HepG2 (cell line): ENCODE measurements around the gene VAX1.

Experiments
- CHD2 ChIP-seq: IDR thresholded peaks from 2 replicates; pipeline ENCODE4 v1.6.1; 2011; ENCODE audit warnings: low read depth, low read length, improper control_type of control experiment
- KAT2B ChIP-seq: fragments of 150-350 bp; IDR thresholded peaks from 2 replicates; pipeline ENCODE4 v1.6.1; 2014; ENCODE audit warnings: low read depth, low read length, borderline replicate concordance
- NFE2L1 ChIP-seq: sonication (generic); formaldehyde crosslinking; IDR thresholded peaks from 2 replicates; pipeline ENCODE4 v1.4.0; 2020; ENCODE audit warnings: missing genetic modification reagents, mild to moderate bottlenecking, borderline replicate concordance
- RAD21 ChIP-seq: fragments of 450-650 bp; formaldehyde crosslinking; IDR thresholded peaks from 2 replicates; pipeline ENCODE4 v1.5.0; 2020; ENCODE audit warnings: mild to moderate bottlenecking
- SUZ12 ChIP-seq: fragments of 150-350 bp; IDR thresholded peaks from 2 replicates; pipeline ENCODE4 v1.6.1; 2014; ENCODE audit warnings: low read depth, low read length
- TP53 ChIP-seq: sonication (generic); formaldehyde crosslinking; conservative IDR thresholded peaks from 2 replicates; pipeline ENCODE4 v1.4.0; 2020; ENCODE audit warnings: missing genetic modification reagents
- ZFP41 ChIP-seq: sonication (generic); formaldehyde crosslinking; IDR thresholded peaks from 2 replicates; pipeline ENCODE4 v1.4.0; 2020; ENCODE audit warnings: mild to moderate bottlenecking, missing genetic modification reagents, borderline replicate concordance
- TF ChIP-seq, protein P1 (sequence below): sonication (generic); formaldehyde crosslinking; IDR thresholded peaks from 2 replicates; pipeline ENCODE4 v1.5.0; 2020; ENCODE audit warnings: mild to moderate bottlenecking, missing genetic modification reagents, moderate library complexity
- TF ChIP-seq, protein P2 (sequence below), 2 experiments: IDR thresholded peaks; 2 replicates each; pipeline ENCODE4 v1.6.1; 2011 to 2012; ENCODE audit warnings: low read length in 2 of 2, borderline replicate concordance in 1 of 2, low read depth in 1 of 2, mild to moderate bottlenecking in 1 of 2, moderate library complexity in 1 of 2

DNA sequence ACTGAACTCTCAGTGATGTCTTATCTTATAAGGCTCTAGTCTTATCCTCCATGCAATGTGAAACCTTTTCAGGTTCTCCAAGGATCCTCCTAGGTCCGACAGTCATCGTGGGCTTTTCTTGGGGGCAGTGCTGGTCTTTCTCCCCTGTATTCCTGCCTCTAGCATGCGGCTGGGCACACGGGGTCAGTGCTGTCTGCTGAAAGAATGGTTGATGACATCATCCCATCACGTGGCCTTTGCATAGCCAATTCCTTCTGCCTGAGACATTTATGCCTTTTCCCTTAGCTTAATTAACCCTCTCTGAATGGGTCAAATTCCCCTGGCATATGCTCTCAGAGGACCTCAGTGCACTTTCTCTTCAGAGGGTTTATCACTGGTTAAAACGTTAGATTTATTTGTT, 32.2 kb upstream of the VAX1 start:
- TF ChIP-seq, protein P1, sequence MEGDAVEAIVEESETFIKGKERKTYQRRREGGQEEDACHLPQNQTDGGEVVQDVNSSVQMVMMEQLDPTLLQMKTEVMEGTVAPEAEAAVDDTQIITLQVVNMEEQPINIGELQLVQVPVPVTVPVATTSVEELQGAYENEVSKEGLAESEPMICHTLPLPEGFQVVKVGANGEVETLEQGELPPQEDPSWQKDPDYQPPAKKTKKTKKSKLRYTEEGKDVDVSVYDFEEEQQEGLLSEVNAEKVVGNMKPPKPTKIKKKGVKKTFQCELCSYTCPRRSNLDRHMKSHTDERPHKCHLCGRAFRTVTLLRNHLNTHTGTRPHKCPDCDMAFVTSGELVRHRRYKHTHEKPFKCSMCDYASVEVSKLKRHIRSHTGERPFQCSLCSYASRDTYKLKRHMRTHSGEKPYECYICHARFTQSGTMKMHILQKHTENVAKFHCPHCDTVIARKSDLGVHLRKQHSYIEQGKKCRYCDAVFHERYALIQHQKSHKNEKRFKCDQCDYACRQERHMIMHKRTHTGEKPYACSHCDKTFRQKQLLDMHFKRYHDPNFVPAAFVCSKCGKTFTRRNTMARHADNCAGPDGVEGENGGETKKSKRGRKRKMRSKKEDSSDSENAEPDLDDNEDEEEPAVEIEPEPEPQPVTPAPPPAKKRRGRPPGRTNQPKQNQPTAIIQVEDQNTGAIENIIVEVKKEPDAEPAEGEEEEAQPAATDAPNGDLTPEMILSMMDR = no peak
- no peak for TF ChIP-seq SUZ12
- TF ChIP-seq KAT2B = no peak
- TF ChIP-seq ZFP41 (CRISPR knock-in tag) = no peak
- TF ChIP-seq, protein P2, sequence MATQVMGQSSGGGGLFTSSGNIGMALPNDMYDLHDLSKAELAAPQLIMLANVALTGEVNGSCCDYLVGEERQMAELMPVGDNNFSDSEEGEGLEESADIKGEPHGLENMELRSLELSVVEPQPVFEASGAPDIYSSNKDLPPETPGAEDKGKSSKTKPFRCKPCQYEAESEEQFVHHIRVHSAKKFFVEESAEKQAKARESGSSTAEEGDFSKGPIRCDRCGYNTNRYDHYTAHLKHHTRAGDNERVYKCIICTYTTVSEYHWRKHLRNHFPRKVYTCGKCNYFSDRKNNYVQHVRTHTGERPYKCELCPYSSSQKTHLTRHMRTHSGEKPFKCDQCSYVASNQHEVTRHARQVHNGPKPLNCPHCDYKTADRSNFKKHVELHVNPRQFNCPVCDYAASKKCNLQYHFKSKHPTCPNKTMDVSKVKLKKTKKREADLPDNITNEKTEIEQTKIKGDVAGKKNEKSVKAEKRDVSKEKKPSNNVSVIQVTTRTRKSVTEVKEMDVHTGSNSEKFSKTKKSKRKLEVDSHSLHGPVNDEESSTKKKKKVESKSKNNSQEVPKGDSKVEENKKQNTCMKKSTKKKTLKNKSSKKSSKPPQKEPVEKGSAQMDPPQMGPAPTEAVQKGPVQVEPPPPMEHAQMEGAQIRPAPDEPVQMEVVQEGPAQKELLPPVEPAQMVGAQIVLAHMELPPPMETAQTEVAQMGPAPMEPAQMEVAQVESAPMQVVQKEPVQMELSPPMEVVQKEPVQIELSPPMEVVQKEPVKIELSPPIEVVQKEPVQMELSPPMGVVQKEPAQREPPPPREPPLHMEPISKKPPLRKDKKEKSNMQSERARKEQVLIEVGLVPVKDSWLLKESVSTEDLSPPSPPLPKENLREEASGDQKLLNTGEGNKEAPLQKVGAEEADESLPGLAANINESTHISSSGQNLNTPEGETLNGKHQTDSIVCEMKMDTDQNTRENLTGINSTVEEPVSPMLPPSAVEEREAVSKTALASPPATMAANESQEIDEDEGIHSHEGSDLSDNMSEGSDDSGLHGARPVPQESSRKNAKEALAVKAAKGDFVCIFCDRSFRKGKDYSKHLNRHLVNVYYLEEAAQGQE (IDR thresholded peaks at IDR 0.05; ENCODE audit: borderline replicate concordance in 1 of 2, low read depth in 1 of 2, low read length in 2 of 2) = no peak
- TF ChIP-seq TP53 (CRISPR knock-in tag) = no peak
- no peak for TF ChIP-seq CHD2
- no peak for TF ChIP-seq RAD21 (CRISPR knock-in tag)
- TF ChIP-seq NFE2L1 (CRISPR knock-in tag) = no peak
